D721Med (cell line): Measurements from ENCODE around the gene ACTL7A.

Experiments used
- DNase-seq: peaks from one replicate; pipeline ENCODE4 v3.0.0; 2011; ENCODE audit warnings: low spot score; ENCODE audit not compliant: insufficient read length
- FAIRE-seq: peaks from 2 replicates; lab custom pipeline; 2011; peaks lifted over from hg19 to GRCh38; lab: Jason Lieb, UNC
- TF ChIP-seq, protein P1 (sequence below): IDR thresholded peaks from 2 replicates; pipeline ENCODE4 v1.5.1; 2012; ENCODE audit warnings: mild to moderate bottlenecking, control low read depth; ENCODE audit not compliant: insufficient read depth; ENCODE audit errors: missing control alignments

Gene ACTL7A

DNA sequence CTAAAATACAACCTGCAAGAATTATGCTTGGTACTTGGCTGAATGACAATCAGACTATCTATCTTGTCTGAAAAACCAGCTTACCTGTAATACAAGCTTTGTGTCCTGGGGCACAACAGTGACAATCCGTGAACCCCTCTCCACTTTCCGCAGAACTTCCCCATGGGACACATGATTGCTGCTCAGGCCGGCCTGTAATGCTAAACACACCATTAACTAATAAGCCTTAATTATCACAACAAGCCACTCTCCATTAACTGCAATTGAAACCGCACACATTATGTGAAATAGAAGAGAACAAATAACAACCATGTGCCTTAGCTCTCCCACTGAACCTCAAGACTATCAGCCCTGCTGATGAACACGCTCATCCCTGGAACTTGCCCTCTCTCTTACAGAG lies 38.1 kb downstream of the ACTL7A start:
- TF ChIP-seq, protein P1, sequence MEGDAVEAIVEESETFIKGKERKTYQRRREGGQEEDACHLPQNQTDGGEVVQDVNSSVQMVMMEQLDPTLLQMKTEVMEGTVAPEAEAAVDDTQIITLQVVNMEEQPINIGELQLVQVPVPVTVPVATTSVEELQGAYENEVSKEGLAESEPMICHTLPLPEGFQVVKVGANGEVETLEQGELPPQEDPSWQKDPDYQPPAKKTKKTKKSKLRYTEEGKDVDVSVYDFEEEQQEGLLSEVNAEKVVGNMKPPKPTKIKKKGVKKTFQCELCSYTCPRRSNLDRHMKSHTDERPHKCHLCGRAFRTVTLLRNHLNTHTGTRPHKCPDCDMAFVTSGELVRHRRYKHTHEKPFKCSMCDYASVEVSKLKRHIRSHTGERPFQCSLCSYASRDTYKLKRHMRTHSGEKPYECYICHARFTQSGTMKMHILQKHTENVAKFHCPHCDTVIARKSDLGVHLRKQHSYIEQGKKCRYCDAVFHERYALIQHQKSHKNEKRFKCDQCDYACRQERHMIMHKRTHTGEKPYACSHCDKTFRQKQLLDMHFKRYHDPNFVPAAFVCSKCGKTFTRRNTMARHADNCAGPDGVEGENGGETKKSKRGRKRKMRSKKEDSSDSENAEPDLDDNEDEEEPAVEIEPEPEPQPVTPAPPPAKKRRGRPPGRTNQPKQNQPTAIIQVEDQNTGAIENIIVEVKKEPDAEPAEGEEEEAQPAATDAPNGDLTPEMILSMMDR, result no peak
- DNase-seq (no peak), FAIRE-seq (no peak)

DNA sequence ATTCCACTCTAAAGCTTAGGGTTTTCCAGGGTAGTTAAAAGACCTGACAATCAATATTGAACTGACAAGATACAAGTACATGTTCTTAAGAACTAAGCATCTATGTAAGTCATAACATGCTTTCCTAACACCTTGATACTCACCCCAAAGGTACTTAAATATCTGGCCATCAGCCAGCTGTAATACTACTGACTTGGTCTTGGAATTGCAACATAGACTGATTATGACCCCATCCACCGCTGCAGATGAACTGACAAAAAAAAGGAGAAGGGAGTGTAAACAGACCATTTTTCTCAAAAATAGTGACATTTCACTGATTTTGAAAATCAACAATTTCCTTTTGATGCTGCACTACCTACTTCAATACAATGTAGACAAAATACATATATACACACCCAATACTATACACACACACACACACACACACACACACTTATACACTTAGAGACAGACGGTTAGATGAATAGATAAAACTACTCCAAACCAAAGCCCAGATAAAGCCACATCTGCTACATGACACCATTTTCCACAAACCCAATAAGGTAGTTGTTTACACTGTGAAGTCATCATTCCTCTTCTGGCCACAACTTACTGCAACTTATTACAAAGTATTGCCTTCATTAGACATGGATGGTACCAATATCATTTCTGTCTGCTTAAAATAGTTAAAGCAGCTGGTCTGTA lies 41.5 kb downstream of the ACTL7A start:
- TF ChIP-seq, protein P1, result no peak
- FAIRE-seq (no peak), DNase-seq (no peak)

DNA sequence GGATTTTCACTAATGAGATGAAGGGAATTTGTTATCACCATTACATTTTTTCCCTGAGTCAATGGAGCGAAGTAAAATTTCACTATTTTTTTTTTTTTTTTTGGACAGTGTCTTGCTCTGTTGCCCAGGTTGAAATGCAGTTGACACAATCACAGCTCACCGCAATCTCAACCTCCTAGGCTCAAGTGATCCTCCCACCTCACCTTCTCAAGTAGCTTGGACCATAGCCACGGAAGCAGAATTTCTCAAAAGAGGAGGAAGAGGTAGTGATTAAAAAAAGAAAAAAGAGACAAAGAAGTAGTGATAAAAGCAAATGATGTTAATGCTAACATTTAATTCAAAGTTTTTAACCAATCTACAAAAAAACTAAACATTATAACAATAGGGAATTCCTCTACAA lies 42.1 kb downstream of the ACTL7A start:
- TF ChIP-seq, protein P1, result no peak
- DNase-seq, result no peak
- no peak for FAIRE-seq

DNA sequence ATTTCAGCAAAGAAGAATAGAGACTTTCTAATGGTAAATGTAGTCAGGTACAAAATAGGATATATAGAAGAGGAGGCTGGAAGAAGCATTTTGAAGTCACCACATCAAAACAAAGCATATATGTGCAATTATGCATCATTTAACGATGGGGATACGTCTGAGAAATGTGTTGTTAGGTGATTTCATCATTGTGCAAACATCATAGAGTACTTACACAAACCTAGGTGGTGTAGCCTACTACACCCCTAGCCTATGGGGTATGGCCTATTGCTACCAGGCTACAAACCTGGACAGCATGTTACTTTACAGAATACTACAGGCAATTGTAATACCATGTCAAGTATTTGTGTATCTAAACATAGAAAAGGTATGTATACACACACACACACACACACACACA lies 43.4 kb downstream of the ACTL7A start:
- FAIRE-seq (no peak), DNase-seq (no peak)
- TF ChIP-seq, protein P1, result no peak

DNA sequence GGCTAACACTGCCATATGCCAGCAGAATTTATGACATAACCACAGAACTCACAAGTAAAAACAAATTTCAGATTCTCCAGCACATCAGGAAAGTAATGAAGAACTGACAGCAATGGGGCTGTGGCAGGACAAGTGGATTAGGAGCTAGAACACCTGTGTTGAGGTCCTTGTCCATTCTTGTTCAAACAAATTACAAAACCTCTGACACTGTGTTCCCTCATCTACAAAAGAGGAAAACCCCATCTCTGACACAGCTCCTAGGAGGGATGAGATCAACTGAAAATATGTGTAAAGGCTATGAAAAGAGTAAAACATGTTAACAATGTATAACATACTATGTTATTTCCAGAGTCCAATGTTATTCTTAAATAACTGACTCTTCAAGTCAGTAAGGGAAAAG lies 48.3 kb downstream of the ACTL7A start:
- DNase-seq (no peak), FAIRE-seq (no peak)
- TF ChIP-seq, protein P1, result no peak

DNA sequence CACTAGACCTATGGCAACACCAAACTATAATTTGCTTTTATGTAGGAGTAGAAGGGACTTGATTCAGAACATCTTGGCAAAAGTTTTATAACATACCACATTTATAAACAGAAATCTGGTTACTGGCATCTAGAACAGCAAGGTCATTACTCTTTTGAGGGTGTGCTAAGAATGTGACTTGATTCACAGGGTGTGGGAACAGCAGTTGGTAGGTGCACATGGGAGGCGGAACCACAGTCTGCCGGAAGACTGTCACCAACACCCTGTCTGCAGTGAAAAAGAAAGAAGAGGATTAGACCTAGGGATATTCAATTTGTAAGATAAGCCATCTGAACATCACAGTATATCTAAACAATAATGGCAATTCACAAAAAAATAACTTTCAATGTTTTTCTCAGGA lies 48.8 kb downstream of the ACTL7A start:
- DNase-seq, result no peak
- TF ChIP-seq, protein P1, result no peak
- FAIRE-seq, result no peak

DNA sequence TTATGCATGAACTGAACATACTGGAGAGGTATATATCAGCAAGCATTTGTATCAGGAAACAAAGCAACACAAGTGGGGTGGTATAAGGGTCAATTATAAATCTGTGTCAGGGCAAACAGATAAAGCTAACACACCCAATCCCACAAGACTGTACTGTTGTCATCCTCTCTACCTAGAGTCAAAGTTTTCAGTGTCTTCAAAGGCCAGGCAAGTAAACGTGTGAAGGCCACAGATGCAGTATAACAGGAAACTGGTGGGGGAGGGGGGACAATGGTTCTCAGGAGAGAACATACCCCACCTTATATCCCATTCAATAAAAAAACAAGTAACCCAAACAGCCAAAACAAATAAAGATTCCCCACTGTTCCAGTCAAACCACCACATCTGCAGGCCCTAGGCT lies 49.8 kb downstream of the ACTL7A start:
- no peak for FAIRE-seq
- no peak for DNase-seq
- TF ChIP-seq, protein P1, result no peak
